ENCODE data around the gene HAUS3.
A peak's percentile ranks its signal among the peaks of the same experiment; 100 is the strongest.

HAUS3 gene

GRCh38 chr4:2260344-2261109 is 18.6 kb upstream of the HAUS3 start:
- no peaks in the 10 kb centered on the region for H3K9me3 ChIP-seq (ENCODE audit: control insufficient read depth, insufficient read depth, low read depth, low read length)
- ChIA-PET POLR2A (no interaction called here), CTCF (interaction anchor here (0.7 kb wide), 1 partner anchor 721 kb away, joined by 4 read pairs; no protein-coding TSS in a partner anchor)
- H3K36me3 ChIP-seq (ENCODE audit: control insufficient read depth in 2 of 2, insufficient read depth in 1 of 2, low read length in 2 of 2), result peaks cover 0 to 51% of the 10 kb centered on the region in 2 experiments; a peak in 1 of 3 replicates
- TF ChIP-seq ELK4 (IDR thresholded peaks at IDR 0.05; ENCODE audit: borderline replicate concordance, low read depth, low read length), result no peak
- TF ChIP-seq, protein P1, sequence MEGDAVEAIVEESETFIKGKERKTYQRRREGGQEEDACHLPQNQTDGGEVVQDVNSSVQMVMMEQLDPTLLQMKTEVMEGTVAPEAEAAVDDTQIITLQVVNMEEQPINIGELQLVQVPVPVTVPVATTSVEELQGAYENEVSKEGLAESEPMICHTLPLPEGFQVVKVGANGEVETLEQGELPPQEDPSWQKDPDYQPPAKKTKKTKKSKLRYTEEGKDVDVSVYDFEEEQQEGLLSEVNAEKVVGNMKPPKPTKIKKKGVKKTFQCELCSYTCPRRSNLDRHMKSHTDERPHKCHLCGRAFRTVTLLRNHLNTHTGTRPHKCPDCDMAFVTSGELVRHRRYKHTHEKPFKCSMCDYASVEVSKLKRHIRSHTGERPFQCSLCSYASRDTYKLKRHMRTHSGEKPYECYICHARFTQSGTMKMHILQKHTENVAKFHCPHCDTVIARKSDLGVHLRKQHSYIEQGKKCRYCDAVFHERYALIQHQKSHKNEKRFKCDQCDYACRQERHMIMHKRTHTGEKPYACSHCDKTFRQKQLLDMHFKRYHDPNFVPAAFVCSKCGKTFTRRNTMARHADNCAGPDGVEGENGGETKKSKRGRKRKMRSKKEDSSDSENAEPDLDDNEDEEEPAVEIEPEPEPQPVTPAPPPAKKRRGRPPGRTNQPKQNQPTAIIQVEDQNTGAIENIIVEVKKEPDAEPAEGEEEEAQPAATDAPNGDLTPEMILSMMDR (tag by site-specific recombination; IDR thresholded peaks at IDR 0.05), result no peak
- no peak for TF ChIP-seq ZXDB (tag by site-specific recombination; IDR thresholded peaks at IDR 0.05)
- TF ChIP-seq ZNF747 (tag by site-specific recombination; IDR thresholded peaks at IDR 0.05), result no peak
- TF ChIP-seq ZNF311 (tag by site-specific recombination; IDR thresholded peaks at IDR 0.05; ENCODE audit: borderline replicate concordance), result no peak
- TF ChIP-seq PRDM6 (tag by site-specific recombination; IDR thresholded peaks at IDR 0.05), result no peak
- TF ChIP-seq, protein P2, sequence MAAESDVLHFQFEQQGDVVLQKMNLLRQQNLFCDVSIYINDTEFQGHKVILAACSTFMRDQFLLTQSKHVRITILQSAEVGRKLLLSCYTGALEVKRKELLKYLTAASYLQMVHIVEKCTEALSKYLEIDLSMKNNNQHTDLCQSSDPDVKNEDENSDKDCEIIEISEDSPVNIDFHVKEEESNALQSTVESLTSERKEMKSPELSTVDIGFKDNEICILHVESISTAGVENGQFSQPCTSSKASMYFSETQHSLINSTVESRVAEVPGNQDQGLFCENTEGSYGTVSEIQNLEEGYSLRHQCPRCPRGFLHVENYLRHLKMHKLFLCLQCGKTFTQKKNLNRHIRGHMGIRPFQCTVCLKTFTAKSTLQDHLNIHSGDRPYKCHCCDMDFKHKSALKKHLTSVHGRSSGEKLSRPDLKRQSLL (tag by site-specific recombination; IDR thresholded peaks at IDR 0.05), result no peak
- TF ChIP-seq ZNF571 (tag by site-specific recombination; IDR thresholded peaks at IDR 0.05), result no peak
- TF ChIP-seq ZNF10 (tag by site-specific recombination; IDR thresholded peaks at IDR 0.05), result no peak
- TF ChIP-seq TSHZ1 (tag by site-specific recombination; IDR thresholded peaks at IDR 0.05; ENCODE audit: borderline replicate concordance), result no peak
- TF ChIP-seq ZNF324 (tag by site-specific recombination; IDR thresholded peaks at IDR 0.05), result no peak
- no peak for TF ChIP-seq ZNF510 (tag by site-specific recombination; IDR thresholded peaks at IDR 0.05; ENCODE audit: insufficient replicate concordance)
- TF ChIP-seq ZNF76 (tag by site-specific recombination; IDR thresholded peaks at IDR 0.05; ENCODE audit: borderline replicate concordance, low read depth), result no peak
- no peak for TF ChIP-seq ZNF112 (tag by site-specific recombination; IDR thresholded peaks at IDR 0.05)
- TF ChIP-seq SCRT2 (tag by site-specific recombination; IDR thresholded peaks at IDR 0.05), result no peak
- TF ChIP-seq MYNN (tag by site-specific recombination; IDR thresholded peaks at IDR 0.05; ENCODE audit: borderline replicate concordance), result no peak
- no peak overlapping the region; the same call in 1 of the 2 replicates for H3K27ac ChIP-seq (ENCODE audit: extremely low read depth, low read depth, low read length)
- H3K4me1 ChIP-seq (ENCODE audit: control insufficient read depth, insufficient read depth, low read length), result no peaks in the 10 kb centered on the region
- H3K4me3 ChIP-seq (ENCODE audit: low read depth, low read length), result peak overlapping the region; percentile 64

All from HEK293 (cell line).